Measurements from ENCODE around the gene NFE2L2.

Gene NFE2L2

DNA sequence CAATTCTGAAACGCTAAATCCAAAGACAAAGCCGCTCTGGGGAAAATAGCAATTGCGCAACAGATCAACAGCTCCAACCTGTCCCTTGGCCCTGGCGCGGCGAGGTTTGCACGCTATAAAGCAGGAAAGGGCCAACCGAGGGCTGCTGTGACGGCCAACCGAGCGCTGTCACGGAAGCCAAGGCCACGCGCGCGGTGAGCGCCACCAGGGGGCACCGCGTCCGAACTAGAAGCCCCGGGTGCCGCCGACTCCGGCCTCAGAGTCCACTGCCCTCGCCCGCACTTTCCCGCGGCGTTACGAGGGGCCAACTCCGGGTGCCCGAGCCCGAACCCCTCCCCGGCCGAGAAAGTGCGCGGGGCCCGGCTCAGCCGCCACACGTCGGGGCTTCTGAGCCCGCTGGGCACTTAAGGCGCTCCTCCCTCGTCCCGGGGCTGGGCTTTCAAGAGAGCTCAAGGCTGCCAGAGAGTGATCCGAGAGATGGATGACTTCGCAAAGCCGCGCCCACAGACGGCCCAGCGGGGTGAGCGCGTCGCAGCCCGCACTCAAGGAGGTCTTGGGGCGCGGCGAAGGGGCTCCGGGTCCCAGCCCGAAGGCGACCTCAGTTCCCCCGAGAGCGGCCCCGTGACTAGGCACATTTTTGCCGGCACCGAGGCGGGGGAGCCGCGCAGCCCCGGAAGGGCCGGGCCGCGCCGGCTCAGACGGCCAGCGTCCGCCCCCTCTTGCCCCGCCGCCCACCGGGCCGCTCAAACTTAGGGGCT is 897 bp downstream of the NFE2L2 start:
- peaks cover 16% of the 10 kb centered on the region; the same call in 1 of the 2 replicates for H3K4me1 ChIP-seq (ENCODE audit: insufficient read depth, low read length)

GRCh38 chr2:177262958-177263450 is 1.5 kb downstream of the NFE2L2 start:
- H3K9me3 ChIP-seq (ENCODE audit: insufficient read depth, low read depth, low read length): peaks cover 4% of the 10 kb centered on the region
- no peak overlapping the region for H3K27ac ChIP-seq (ENCODE audit: low read length)
- peak overlapping the region; percentile 95 for H3K9ac ChIP-seq (ENCODE audit: low read depth, low read length)
- H3K4me1 ChIP-seq (ENCODE audit: insufficient read depth, low read length): peaks cover 16% of the 10 kb centered on the region; the same call in 1 of the 2 replicates
- peak overlapping the region; percentile 75 for H3K4me3 ChIP-seq (ENCODE audit: low read length)
- H3K36me3 ChIP-seq (ENCODE audit: insufficient read depth, low read depth, low read length): peaks cover 3% of the 10 kb centered on the region
- H3K27me3 ChIP-seq (ENCODE audit: insufficient read depth, low read length): no peaks in the 10 kb centered on the region

More for the DNA sequence above, 897 bp downstream of the NFE2L2 start:
- Histone ChIP-seq H3K36me3 (ENCODE audit: insufficient read depth, low read depth, low read length) (no peaks in the 10 kb centered on the region), H3K4me3 (ENCODE audit: low read length) (peak overlapping the region; percentile 75), H3K27me3 (ENCODE audit: insufficient read depth, low read length) (no peaks in the 10 kb centered on the region), H3K9me3 (ENCODE audit: insufficient read depth, low read depth, low read length) (no peaks in the 10 kb centered on the region; the same call in 1 of the 2 replicates), H3K27ac (ENCODE audit: low read length) (peak overlapping the region; percentile 27), H3K9ac (ENCODE audit: low read depth, low read length) (peak overlapping the region; percentile 95)

- peaks cover 7% of the 10 kb centered on the region for H3K9me3 ChIP-seq (ENCODE audit: insufficient read depth, low read depth, low read length)
- H3K27ac ChIP-seq (ENCODE audit: low read length): no peak overlapping the region
- peak overlapping the region; percentile 75 for H3K4me3 ChIP-seq (ENCODE audit: low read length)
- no peak overlapping the region for H3K9ac ChIP-seq (ENCODE audit: low read depth, low read length)
- peaks cover 4% of the 10 kb centered on the region for H3K36me3 ChIP-seq (ENCODE audit: insufficient read depth, low read depth, low read length)
- H3K4me1 ChIP-seq (ENCODE audit: insufficient read depth, low read length): peaks cover 16% of the 10 kb centered on the region; the same call in 1 of the 2 replicates
- H3K27me3 ChIP-seq (ENCODE audit: insufficient read depth, low read length): no peaks in the 10 kb centered on the region
Measured at GRCh38 chr2:177262092-177262491, 2.4 kb downstream of the NFE2L2 start.

DNA sequence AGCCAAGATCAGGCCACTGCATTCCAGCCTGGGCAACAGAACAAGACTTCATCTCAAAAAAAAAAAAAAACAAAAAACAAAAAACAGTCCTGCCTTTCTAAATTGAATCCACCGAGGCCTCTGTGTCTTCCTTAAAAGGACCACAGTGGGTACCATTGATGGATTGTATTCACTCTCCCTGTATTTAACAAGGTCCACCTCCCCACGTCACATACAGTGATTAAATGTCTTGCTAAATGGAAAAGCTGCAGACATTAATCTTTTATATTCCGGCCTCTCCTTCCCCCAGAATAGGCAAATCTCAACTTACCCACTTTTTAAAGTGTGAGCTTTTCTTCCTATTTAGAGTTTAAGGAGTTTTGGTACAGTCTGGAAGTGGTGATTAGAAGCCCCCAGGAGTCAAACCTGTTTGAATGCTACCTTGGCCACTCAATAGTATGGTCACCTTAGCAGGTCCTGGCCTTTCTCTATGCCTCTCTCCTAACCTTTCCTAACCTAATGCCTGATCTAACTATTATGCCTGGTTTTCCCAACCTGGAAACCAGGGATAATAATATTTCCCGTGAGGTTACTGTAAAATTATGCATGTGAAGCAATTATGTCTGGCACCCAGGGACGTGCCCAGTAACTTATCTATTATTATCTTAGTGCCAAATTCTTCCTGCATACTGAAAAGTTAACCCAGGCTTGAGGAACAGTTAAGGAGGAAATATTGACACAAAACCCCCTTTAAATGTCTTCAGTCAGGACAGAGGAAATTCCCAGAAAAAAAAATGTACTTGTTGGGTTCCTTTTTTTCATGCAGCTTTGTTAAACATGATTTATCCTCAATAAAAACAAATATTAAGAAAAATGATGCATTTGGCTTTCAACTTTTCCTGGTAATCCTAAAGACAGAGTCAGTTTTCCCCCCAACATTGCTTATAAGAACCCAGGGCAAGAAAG is 3.1 kb downstream of the NFE2L2 start:
- H3K9ac ChIP-seq (ENCODE audit: low read depth, low read length): no peak overlapping the region
- peak overlapping the region; percentile 75 for H3K4me3 ChIP-seq (ENCODE audit: low read length)
- peaks cover 7% of the 10 kb centered on the region for H3K9me3 ChIP-seq (ENCODE audit: insufficient read depth, low read depth, low read length)
- H3K27me3 ChIP-seq (ENCODE audit: insufficient read depth, low read length): no peaks in the 10 kb centered on the region
- peaks cover 4% of the 10 kb centered on the region for H3K36me3 ChIP-seq (ENCODE audit: insufficient read depth, low read depth, low read length)
- no peak overlapping the region for H3K27ac ChIP-seq (ENCODE audit: low read length)
- peaks cover 11% of the 10 kb centered on the region; the same call in 1 of the 2 replicates for H3K4me1 ChIP-seq (ENCODE audit: insufficient read depth, low read length)

DNA sequence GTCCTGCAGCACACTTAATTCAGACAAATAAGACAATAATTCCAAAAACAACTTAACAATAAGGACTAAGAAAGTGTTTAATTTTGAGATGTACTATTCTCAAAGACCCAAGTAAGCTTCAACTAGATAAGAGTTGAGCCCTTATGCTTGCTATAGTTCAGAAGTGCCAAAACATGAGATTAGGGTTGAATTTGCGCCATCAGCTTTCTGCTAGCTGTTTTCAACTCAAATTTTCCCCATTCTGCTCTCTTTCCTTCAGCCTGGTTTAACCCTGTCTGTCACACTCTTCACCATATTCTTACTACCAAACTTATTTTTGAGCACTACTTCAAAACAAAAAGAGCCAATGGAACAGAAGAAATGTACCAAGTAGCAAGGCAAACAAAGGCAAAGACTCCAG is 4.1 kb downstream of the NFE2L2 start:
- H3K36me3 ChIP-seq (ENCODE audit: insufficient read depth, low read depth, low read length): peaks cover 4% of the 10 kb centered on the region
- H3K4me3 ChIP-seq (ENCODE audit: low read length): no peak overlapping the region
- H3K4me1 ChIP-seq (ENCODE audit: insufficient read depth, low read length): peaks cover 3% of the 10 kb centered on the region
- H3K27ac ChIP-seq (ENCODE audit: low read length): no peak overlapping the region
- H3K9me3 ChIP-seq (ENCODE audit: insufficient read depth, low read depth, low read length): peaks cover 7% of the 10 kb centered on the region
- no peak overlapping the region for H3K9ac ChIP-seq (ENCODE audit: low read depth, low read length)
- no peaks in the 10 kb centered on the region for H3K27me3 ChIP-seq (ENCODE audit: insufficient read depth, low read length)

GRCh38 chr2:177258059-177258458 is 6.5 kb downstream of the NFE2L2 start:
- Histone ChIP-seq H3K9me3 (ENCODE audit: insufficient read depth, low read depth, low read length) (peaks cover 7% of the 10 kb centered on the region), H3K36me3 (ENCODE audit: insufficient read depth, low read depth, low read length) (peaks cover 4% of the 10 kb centered on the region), H3K4me1 (ENCODE audit: insufficient read depth, low read length) (peaks cover 17% of the 10 kb centered on the region), H3K9ac (ENCODE audit: low read depth, low read length) (no peak overlapping the region), H3K4me3 (ENCODE audit: low read length) (no peak overlapping the region; the same call in 1 of the 2 replicates), H3K27me3 (ENCODE audit: insufficient read depth, low read length) (no peaks in the 10 kb centered on the region), H3K27ac (ENCODE audit: low read length) (no peak overlapping the region)

GRCh38 chr2:177257471-177257870 is 7.1 kb downstream of the NFE2L2 start:
- H3K9ac ChIP-seq (ENCODE audit: low read depth, low read length): no peak overlapping the region

DNA sequence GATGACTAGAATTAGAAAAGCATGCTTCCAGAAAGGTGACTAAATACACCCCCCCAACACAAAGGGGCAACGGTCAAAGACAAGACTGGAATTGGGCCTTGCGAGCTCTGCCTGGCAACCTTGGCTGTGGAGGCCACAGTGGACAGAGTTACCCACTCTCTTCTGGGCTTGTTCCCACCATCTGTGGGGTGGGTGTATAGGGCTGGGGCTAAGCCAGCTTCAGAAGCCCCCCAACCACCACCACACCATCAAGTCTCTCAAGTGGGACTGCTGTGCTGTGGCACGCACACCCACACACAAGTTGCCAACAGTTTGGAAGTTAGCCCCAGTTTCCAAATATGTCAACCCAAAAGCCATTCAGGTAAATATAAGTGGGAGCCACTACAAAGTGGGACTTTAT is 7.8 kb downstream of the NFE2L2 start:
- peaks cover 16% of the 10 kb centered on the region for H3K4me1 ChIP-seq (ENCODE audit: insufficient read depth, low read length)
- peaks cover 7% of the 10 kb centered on the region for H3K9me3 ChIP-seq (ENCODE audit: insufficient read depth, low read depth, low read length)
- H3K36me3 ChIP-seq (ENCODE audit: insufficient read depth, low read depth, low read length): peaks cover 4% of the 10 kb centered on the region
- no peak overlapping the region for H3K27ac ChIP-seq (ENCODE audit: low read length)
- no peak overlapping the region for H3K9ac ChIP-seq (ENCODE audit: low read depth, low read length)
- no peaks in the 10 kb centered on the region for H3K27me3 ChIP-seq (ENCODE audit: insufficient read depth, low read length)
- H3K4me3 ChIP-seq (ENCODE audit: low read length): no peak overlapping the region

More at GRCh38 chr2:177257471-177257870, 7.1 kb downstream of the NFE2L2 start:
- Histone ChIP-seq H3K9me3 (ENCODE audit: insufficient read depth, low read depth, low read length) (peaks cover 7% of the 10 kb centered on the region), H3K4me1 (ENCODE audit: insufficient read depth, low read length) (peaks cover 18% of the 10 kb centered on the region), H3K36me3 (ENCODE audit: insufficient read depth, low read depth, low read length) (peaks cover 4% of the 10 kb centered on the region), H3K4me3 (ENCODE audit: low read length) (no peak overlapping the region), H3K27me3 (ENCODE audit: insufficient read depth, low read length) (no peaks in the 10 kb centered on the region), H3K27ac (ENCODE audit: low read length) (no peak overlapping the region)

DNA sequence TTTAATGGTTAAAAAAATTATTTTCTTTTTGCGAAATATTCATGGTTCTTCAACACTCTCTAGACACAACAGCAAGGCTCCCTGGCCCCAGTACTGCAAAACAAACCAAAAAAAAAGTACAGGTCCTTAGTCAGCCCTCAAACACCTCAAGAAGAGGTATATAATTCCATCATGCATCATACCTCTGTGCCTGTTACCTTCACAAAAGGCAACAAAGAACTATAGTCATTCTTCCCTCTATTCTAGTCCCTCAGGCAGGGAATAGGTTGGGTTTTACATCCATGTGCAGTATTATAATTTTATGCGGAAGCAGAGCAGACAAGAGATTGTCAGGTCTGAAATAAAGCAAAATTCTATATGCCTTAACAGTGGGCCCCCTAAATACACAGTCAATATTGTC is 8.5 kb downstream of the NFE2L2 start:
- Histone ChIP-seq H3K36me3 (ENCODE audit: insufficient read depth, low read depth, low read length) (peaks cover 4% of the 10 kb centered on the region), H3K4me3 (ENCODE audit: low read length) (no peak overlapping the region), H3K9ac (ENCODE audit: low read depth, low read length) (no peak overlapping the region), H3K4me1 (ENCODE audit: insufficient read depth, low read length) (peaks cover 16% of the 10 kb centered on the region), H3K27ac (ENCODE audit: low read length) (no peak overlapping the region), H3K9me3 (ENCODE audit: insufficient read depth, low read depth, low read length) (peaks cover 7% of the 10 kb centered on the region), H3K27me3 (ENCODE audit: insufficient read depth, low read length) (no peaks in the 10 kb centered on the region)

GRCh38 chr2:177255227-177255601 is 9.3 kb downstream of the NFE2L2 start:
- Histone ChIP-seq H3K27ac (ENCODE audit: low read length) (no peak overlapping the region), H3K27me3 (ENCODE audit: insufficient read depth, low read length) (no peaks in the 10 kb centered on the region), H3K4me1 (ENCODE audit: insufficient read depth, low read length) (peaks cover 16% of the 10 kb centered on the region), H3K9me3 (ENCODE audit: insufficient read depth, low read depth, low read length) (peaks cover 7% of the 10 kb centered on the region), H3K4me3 (ENCODE audit: low read length) (no peak overlapping the region), H3K9ac (ENCODE audit: low read depth, low read length) (no peak overlapping the region), H3K36me3 (ENCODE audit: insufficient read depth, low read depth, low read length) (peaks cover 4% of the 10 kb centered on the region)

DNA sequence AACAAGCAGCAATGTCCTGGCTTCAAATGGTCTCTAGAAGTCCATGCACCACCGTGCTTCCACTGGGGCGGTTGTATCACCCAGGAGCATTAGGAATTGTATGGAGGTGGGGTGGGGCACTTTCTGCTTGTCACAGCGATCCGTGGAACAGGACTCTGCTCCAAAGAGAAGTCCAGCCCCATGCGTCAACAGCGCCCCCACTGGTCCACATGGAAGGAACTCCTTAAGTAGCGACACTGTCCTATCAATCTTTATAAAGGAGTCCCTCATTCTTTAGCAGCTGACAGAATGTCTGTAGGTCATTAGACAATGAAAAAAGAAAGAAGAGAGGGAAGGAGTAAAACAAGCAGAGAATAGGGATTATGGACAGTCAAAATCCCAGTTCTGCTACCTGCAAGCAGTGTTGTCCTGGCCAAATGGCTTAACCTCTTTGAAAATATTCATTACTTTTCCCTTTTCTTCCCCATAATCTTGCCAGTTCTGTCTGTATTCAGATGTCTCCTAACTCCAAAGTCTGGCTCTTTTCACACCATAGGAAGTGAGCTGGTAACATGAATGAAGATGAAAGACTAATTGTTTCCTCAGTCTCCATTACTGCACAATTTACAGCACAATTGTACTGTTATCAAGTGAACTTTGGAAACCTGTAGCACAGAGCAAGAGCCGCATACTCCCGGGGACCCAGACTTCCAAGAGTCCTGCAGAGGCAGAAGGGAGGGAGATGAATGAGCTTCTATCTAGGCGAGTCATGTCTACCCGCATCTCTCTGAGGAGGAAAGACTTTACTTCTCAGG is 9.9 kb downstream of the NFE2L2 start:
- Histone ChIP-seq H3K9me3 (ENCODE audit: insufficient read depth, low read depth, low read length) (peaks cover 7% of the 10 kb centered on the region), H3K27ac (ENCODE audit: low read length) (no peak overlapping the region), H3K4me3 (ENCODE audit: low read length) (no peak overlapping the region), H3K9ac (ENCODE audit: low read depth, low read length) (no peak overlapping the region), H3K36me3 (ENCODE audit: insufficient read depth, low read depth, low read length) (peaks cover 4% of the 10 kb centered on the region), H3K27me3 (ENCODE audit: insufficient read depth, low read length) (no peaks in the 10 kb centered on the region), H3K4me1 (ENCODE audit: insufficient read depth, low read length) (peaks cover 16% of the 10 kb centered on the region)

All from iPS-20b (cell line).